Mucosa of gallbladder (tissue), 1 donor: ENCODE results near the gene WTIP. TPM values are rescaled to one million over a fixed set of nuclear protein-coding genes. Genes with fewer than 3 reads are reported as not detected.

Experiments
- total RNA-seq: library from RNA; stranded (reverse); gene quantifications from one replicate; pipeline ENCODE4 v1.2.1, GENCODE V29; 2021
- donor health status: DM: no; HTN: no; CAD: no.

The WTIP gene
- total RNA-seq, 1 donor from 2014 or later: 24.0 TPM

Other genes with a start within 250 kb of the WTIP start
- 27.7 TPM for gene GARRE1, start 227.2 kb upstream of the WTIP start, total RNA-seq
- gene GPI, start 116.6 kb upstream of the WTIP start, total RNA-seq: 406 TPM
- 5.7 TPM for gene PDCD2L, start 77.4 kb upstream of the WTIP start, total RNA-seq
- 55.4 TPM for gene UBA2, start 53.4 kb upstream of the WTIP start, total RNA-seq
- gene SCGB2B2, start 195.4 kb downstream of the WTIP start, total RNA-seq: 1.0 TPM
- gene ZNF302, start 195.9 kb downstream of the WTIP start, total RNA-seq: 28.8 TPM